ENCODE measurements around the gene PRKCH.

- TF ChIP-seq POLR2AphosphoS5 (IDR thresholded peaks at IDR 0.05) (peak; percentile 35), POLR2A (IDR thresholded peaks at IDR 0.05) (no peak)
- TF ChIP-seq, protein P1, sequence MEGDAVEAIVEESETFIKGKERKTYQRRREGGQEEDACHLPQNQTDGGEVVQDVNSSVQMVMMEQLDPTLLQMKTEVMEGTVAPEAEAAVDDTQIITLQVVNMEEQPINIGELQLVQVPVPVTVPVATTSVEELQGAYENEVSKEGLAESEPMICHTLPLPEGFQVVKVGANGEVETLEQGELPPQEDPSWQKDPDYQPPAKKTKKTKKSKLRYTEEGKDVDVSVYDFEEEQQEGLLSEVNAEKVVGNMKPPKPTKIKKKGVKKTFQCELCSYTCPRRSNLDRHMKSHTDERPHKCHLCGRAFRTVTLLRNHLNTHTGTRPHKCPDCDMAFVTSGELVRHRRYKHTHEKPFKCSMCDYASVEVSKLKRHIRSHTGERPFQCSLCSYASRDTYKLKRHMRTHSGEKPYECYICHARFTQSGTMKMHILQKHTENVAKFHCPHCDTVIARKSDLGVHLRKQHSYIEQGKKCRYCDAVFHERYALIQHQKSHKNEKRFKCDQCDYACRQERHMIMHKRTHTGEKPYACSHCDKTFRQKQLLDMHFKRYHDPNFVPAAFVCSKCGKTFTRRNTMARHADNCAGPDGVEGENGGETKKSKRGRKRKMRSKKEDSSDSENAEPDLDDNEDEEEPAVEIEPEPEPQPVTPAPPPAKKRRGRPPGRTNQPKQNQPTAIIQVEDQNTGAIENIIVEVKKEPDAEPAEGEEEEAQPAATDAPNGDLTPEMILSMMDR (IDR thresholded peaks at IDR 0.05): no peak
Measured at GRCh38 chr14:61308198-61308597, 13.2 kb upstream of the PRKCH start.
